H1 (cell line): ENCODE measurements around the gene FAM111A. TPM values are rescaled to one million over a fixed set of nuclear protein-coding genes. Genes with fewer than 3 reads are reported as not detected.

Experiments used
- CHD1 ChIP-seq: IDR thresholded peaks from 2 replicates; pipeline ENCODE4 v1.6.1; 2012; ENCODE audit warnings: low read depth, low read length, improper control_type of control experiment
- CHD7 ChIP-seq: fragments of 300-600 bp; sonication (generic); IDR thresholded peaks from 2 replicates; pipeline ENCODE4 v1.7.1; 2012; ENCODE audit warnings: low read length, moderate library complexity, mild to moderate bottlenecking, inconsistent platforms; ENCODE audit not compliant: insufficient replicate concordance
- KDM1A ChIP-seq: fragments of 200-600, 300-600 bp; sonication (generic); IDR thresholded peaks from 2 replicates; pipeline ENCODE4 v1.7.1; 2016; ENCODE audit warnings: mild to moderate bottlenecking, low read length, borderline replicate concordance
- NANOG ChIP-seq: IDR thresholded peaks from 2 replicates; pipeline ENCODE4 v1.6.1; 2011; ENCODE audit warnings: low read length, low read depth, mild to moderate bottlenecking, inconsistent platforms; ENCODE audit not compliant: insufficient read depth, poor library complexity, severe bottlenecking
- PHF8 ChIP-seq: fragments of 200-600 bp; sonication (generic); conservative IDR thresholded peaks from 2 replicates; pipeline ENCODE4 v1.7.1; 2012; ENCODE audit warnings: low read depth, mild to moderate bottlenecking, inconsistent platforms, low read length, moderate library complexity
- POU5F1 ChIP-seq: IDR thresholded peaks from 2 replicates; pipeline ENCODE4 v1.6.1; 2011; ENCODE audit warnings: low read depth, mild to moderate bottlenecking, low read length, moderate library complexity
- RNF2 ChIP-seq: fragments of 200-900, 300-1000 bp; sonication (generic); IDR thresholded peaks from 2 replicates; pipeline ENCODE4 v1.7.1; 2016; ENCODE audit warnings: borderline replicate concordance, low read depth, mild to moderate bottlenecking, antibody characterized with exemption, low read length; ENCODE audit not compliant: poor library complexity, severe bottlenecking; ENCODE audit errors: missing control alignments
- polyA plus RNA-seq, 7 experiments: library from polyadenylated mRNA; depleted of rRNA in 3 of 7; stranded (reverse) in 5 of 7; unstranded in 2 of 7; fragments of >200 nt in 5 of 7; fragments of 200-250 nt in 2 of 7; gene quantifications; 1 replicate in 5 of 7; 2 replicates in 1 of 7; 4 replicates in 1 of 7; pipeline versions ENCODE4 v1.2.1 to v1.2.3, GENCODE V29; 2011 to 2013; ENCODE audit warnings: missing spikeins in 2 of 7, mixed read lengths in 2 of 7
- total RNA-seq: library from RNA; stranded (reverse); fragmentation: NEBNext Ultra II Directional; extraction: Animal tissue kit (Norgen Biotek cat#: 25700); gene quantifications from 2 replicates; pipeline ENCODE4 v1.2.1, GENCODE V29; 2021

Gene FAM111A
- total and polyA plus RNA-seq, 2 of the 8 experiments (the other 6 are each of a cell fraction or from before 2014, with no cell fraction given), result 10.2 to 29.9 TPM

- no peak for TF ChIP-seq CHD1
- no peak for TF ChIP-seq PHF8
- TF ChIP-seq CHD7, result no peak
- no peak for TF ChIP-seq NANOG
- no peak for TF ChIP-seq POU5F1
- TF ChIP-seq KDM1A, result no peak
- no peak for TF ChIP-seq RNF2
Observed at GRCh38 chr11:59180168-59180776, 37.6 kb downstream of the FAM111A start (continued).
